GM21526 (cell line): ENCODE results near the gene RHBDL2.
A peak's percentile ranks its signal among the peaks of the same experiment; 100 is the strongest.
"Not testable (repeated sequence)": the region's sequence is repeated elsewhere in the genome, so short reads cannot be mapped to it uniquely, and the experiment has no call there.

Experiments used
- ATAC-seq: cut with Tn5 transposase; IDR thresholded peaks from one replicate; pipeline ENCODE4 v1.9.1; 2021; ENCODE audit warnings: moderate library complexity; ENCODE audit not compliant: unreplicated experiment, low FRiP score

The RHBDL2 gene

GRCh38 chr1:38888423-38889333 lies 53.0 kb downstream of the RHBDL2 start:
- no peak for ATAC-seq

DNA sequence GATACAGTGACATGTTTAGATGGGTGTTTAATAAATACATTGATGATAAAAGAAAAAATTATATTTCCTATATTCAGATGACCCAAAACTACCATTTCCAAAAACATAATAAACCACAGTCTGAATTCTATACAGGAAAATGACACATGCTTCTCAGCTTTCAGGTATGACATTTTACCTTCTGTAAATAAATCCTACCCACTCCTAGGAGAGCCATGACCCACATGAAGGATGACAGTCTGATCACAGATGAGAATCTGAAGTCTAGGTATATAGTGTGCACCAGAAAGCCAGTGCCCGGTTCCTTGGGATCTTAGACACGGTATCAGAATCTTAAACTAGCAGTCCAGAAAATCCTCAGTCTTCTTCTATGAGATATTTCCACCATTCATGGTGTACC lies 56.5 kb downstream of the RHBDL2 start:
- no peak for ATAC-seq

- no peak for ATAC-seq
These were observed 60.1 kb downstream of the RHBDL2 start, which contains the start of gene GJA9 for GRCh38 chr1:38881487-38881886. Gene GJA9 (minus strand): TSS chr1:38881587. CDS start chr1:38876098, 5,489 bp downstream.

DNA sequence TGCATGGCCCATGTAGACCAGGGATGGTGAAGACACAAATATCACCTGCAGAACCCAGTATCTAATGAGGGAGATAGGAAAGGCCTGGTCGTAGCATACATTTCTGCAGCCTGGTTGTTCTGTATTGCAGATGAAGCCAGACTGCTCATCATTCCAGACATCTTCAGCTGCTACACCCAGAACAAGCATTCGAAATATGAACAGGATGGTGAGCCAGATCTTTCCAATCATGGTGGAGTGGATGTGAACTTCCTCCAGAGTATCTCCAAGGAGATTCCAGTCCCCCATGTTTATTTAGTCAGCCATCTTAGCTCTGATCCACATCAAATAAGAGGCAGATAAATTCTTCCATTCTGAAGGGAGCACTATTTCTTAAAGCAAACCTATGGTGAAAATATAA lies 65.8 kb downstream of the RHBDL2 start:
- no peak for ATAC-seq

GRCh38 chr1:38873027-38873969 lies 68.3 kb downstream of the RHBDL2 start, which contains the start of gene MYCBP:
Gene MYCBP (minus strand): TSS chr1:38873348. CDS start chr1:38873305, 43 bp downstream.
- peak; percentile 91 for ATAC-seq

DNA sequence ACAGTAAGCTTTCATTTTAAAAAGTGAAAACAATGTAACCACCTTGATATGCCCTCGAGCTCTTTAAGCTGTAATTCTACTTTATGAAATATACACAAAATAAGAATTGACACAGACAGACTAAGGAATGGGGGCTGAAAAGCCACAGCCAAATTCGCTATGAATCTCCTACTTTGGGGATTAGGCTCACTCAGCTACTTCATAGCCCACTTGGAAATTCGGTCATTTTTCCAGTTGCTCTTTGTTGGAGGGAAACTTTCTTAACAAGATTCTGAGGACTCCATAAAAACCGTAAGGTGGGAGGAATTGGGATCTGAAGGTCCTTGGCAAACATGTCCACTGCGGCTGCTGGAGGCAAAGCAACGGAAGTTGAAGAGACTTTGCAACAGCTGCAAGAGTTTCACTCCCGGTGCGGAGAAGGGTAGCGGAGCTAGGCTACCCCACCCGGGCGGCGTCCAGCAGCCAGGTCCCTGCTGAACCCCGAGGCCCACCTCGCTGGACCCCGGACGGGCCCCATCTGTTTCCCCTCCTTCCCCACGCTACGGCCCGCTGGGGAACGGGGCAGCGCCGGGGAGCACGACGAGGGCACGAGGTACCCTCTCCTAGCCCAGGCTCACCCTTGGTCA lies 69.1 kb downstream of the RHBDL2 start:
- peak; percentile 28 for ATAC-seq

DNA sequence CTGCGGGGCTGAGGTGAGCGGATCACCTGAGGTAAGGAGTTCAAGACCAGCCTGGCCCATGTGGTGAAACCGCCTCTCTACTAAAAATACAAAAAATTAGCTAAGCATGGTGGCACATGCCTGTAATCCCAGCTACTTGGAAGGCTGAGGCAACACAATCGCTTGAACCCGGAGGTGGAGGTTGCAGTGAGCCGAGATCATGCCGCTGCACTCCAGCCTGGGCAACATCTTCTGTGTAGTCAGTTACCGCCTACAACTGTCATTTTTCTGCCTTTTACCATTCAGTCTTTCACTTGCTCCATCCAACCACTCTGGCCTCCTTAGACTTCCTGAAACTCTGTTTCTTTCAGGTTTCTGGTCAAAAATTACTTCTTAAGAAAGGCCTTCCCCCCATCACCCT lies 70.6 kb downstream of the RHBDL2 start:
- no peak for ATAC-seq

DNA sequence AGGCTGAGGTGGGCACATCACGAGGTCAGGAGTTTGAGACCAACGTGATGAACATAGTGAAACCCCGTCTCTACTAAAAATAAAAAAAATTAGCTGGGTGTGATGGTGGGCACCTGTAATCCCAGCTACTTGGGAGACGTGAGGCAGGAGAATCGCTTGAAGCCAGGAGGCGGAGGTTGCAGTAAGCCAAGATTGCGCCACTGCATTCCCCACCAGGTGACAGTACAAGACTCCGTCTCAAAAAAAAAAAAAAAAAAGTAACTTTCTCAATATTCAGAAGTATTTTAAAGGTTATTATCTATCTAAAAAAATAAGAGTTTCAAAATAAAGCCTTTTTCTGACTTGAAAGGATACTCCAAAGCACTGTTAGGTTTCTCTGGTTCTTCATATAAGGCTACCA lies 74.4 kb downstream of the RHBDL2 start:
- no peak for ATAC-seq

DNA sequence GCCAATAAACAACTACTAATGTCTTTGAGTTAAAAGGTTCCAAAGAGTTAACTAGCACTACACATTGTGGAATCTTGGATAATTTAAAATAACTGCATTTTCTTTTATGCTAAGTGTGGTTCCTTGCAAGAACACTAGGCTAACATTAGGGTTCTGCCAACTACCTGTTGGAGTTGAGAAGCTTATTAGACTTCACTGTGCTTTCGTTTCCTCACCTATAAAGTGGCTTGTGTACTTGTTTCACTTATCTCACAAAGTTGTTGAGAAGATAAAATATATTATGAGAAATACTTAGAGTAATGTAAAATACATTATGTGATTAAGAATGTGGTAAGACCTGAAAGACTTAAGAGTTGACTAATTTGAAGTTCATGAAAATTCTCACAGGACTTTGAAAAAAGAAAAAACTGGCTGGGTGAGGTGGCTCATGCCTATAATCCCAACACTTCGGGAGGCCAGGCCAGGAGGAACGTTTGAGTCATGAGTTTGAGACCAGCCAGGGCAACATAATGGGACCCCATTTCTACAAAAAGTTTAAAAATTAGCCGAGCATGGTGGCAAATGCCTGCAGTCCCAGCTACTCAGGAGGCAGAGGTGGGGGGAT lies 76.4 kb downstream of the RHBDL2 start:
- ATAC-seq = no peak

DNA sequence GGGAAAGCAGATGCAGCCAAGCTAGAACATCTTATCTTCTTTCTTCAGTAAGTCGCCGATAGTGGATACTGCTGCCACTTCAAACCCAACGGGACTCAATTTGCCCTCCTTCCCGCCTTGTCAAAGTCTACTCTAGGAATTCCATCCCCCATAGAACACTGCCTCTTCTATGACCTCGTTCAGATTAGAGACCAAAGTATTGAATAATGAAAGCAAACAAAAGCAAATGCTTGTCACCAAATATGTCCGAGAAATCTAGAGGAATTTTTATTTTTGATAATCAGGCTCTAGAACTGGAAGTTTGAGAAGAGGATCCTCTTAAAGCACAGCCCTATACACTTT lies 81.2 kb downstream of the RHBDL2 start:
- no peak for ATAC-seq

DNA sequence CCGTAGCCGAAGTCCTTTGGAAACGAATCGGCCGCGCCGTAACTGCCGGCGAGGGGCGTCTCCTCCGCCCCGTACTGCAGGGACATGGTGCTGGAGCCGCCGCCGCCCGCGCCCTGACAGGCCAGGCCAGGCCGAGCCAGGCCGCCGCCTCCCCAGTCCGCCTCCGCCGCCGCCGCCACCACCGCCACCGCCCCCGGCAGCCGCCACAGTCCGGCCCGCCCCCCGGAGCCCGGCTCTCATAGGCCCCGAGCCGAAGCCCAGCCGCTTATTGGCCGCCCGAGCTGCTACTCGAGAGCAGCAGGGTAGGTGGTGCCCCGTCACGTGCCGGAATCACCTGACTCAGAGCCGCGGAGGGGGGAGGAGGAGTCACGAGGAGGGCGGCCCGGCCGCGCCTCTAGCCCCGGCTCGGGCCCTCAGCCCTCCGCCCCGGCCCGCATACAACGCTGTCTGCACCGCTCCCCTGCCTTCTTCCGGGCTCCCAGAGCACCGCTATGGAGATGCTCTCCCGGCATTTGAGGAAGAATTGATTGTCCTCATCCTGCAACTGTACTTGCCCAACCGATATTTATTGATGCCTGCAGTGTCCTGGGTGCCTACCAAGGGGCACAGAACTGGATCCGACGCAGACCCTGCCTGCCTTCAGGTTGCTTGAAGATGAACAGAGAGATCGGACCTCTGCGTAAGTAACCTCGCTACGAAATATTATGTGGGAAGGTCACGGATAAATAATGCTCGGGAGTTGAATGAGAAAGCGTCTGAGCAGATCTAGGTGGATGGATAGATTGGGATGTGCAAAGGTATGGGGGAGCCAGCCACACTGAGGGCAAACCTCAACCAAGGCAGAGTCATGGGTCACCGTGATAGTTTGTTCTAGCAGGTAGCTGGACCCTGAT lies 81.8 kb downstream of the RHBDL2 start, which contains the start of gene RRAGC:
Gene RRAGC, minus strand, starts transcription at position 212 of the 893 bp plus-strand sequence. Its CDS starts 126 bp downstream, at position 86.
- ATAC-seq = peak; percentile 88

DNA sequence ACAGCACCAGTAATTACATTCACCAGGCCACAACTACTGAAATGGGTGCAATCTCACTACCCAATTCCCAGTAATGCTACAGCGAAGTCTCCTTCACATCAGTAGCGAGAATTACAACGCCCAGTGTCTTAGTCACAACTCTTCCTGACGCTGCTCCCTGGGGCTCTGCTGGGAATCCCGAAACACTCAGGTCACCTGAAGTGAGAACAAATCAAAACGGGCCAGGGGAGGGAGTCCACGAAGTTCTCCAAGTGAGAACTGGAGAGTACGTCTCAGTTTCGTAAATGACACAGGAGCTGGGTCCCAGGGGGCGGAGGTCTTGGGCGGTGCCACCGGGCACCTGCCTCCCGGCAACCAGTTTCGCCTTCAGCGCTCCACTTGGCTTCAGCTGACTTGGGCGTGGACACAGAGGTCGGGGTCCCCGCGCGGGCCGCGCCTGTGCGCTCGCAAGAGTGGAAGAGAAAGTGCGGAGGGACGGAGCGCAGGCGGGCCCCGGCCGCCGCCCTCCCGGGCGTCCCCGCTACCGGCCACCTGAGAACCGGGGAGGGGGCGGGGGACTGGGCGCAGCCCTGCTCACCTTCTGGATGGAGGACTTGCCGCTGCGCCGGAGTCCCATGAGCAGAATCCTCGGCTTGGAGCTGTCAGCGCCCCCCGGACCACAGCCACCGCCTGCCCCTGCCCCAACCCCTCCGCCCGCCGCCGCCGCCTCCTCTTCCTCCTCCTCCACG lies 82.6 kb downstream of the RHBDL2 start:
- ATAC-seq = peak; percentile 29

- ATAC-seq = no peak
These were observed 88.8 kb downstream of the RHBDL2 start for GRCh38 chr1:38852780-38853179.

DNA sequence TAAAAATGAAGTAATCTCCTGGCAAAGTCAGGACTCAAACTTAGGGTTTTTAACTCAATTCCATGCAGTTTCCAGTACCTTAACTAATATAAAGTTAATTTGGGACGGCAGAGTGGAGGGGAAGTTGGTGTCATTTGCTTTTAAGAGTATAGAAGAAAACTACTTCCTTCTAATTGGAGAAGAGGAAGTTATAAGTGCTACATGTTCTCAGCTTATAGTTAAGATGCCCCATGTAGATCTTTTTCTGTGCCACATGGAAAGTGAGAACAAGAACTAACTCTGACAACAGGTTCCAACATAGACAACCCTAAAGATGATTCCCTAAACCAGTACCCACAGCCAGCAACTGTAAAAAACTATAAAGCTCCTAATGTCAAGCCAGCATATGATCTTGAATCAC lies 93.6 kb downstream of the RHBDL2 start:
- ATAC-seq = no peak

GRCh38 chr1:38846210-38846609 lies 95.4 kb downstream of the RHBDL2 start:
- no peak for ATAC-seq

GRCh38 chr1:38845088-38845487 lies 96.5 kb downstream of the RHBDL2 start:
- not testable (repeated sequence) for ATAC-seq

DNA sequence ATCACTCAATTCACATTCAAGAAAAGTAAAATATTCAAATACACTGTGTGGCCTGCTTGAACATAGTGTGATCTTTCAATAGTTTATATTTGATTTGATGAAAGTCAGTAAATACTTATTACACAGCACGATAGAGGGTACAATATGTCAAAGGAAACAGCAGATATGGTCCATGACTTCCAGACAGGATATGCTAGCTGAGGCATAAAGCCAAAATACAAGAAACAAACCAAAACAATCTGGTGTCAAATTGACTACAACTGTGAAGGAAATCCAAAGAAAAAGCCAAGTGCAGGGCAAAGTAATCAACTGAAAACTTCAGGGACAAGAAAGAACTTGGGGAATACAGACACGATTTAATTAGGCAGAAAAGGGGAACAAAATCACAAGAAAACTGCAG lies 101.3 kb downstream of the RHBDL2 start:
- no peak for ATAC-seq

- no peak for ATAC-seq
These were observed 102.3 kb downstream of the RHBDL2 start for GRCh38 chr1:38839363-38839762.

DNA sequence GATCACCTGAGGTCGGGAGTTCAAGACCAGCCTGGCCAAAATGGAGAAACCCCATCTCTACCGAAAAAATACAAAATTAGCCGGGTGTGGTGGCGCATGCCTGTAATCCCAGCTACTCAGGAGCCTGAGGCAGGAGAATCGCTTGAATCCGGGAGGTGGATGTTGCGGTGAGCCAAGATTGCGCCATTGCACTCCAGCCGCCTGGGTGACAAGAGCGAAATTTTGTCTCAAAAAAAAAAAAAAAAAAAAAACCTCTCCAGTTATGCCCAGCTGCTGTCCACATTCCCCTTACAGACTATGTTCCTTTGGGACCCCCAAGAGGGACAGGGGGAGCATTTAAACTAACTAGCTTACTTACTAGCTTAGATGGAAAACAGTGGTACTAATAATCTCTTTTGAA lies 105.3 kb downstream of the RHBDL2 start:
- not testable (repeated sequence) for ATAC-seq
